ENCODE results near the gene SPAG8.

GRCh38 chr9:35836595-35836994 is 24.5 kb upstream of the SPAG8 start:
- TF ChIP-seq POLR2A (IDR thresholded peaks at IDR 0.05): no peak
- TF ChIP-seq CTCF (IDR thresholded peaks at IDR 0.05): no peak

Measured in breast epithelium (tissue), 3 donors.